GM21737 (cell line): ENCODE measurements around the gene ZNF418.
"Not testable (repeated sequence)": the region's sequence is repeated elsewhere in the genome, so short reads cannot be mapped to it uniquely, and the experiment has no call there.

ENCODE experiments used
- ATAC-seq: cut with Tn5 transposase; IDR thresholded peaks from one replicate; pipeline ENCODE4 v1.9.1; 2021; ENCODE audit warnings: mild to moderate bottlenecking, moderate library complexity; ENCODE audit not compliant: unreplicated experiment

The ZNF418 gene

DNA sequence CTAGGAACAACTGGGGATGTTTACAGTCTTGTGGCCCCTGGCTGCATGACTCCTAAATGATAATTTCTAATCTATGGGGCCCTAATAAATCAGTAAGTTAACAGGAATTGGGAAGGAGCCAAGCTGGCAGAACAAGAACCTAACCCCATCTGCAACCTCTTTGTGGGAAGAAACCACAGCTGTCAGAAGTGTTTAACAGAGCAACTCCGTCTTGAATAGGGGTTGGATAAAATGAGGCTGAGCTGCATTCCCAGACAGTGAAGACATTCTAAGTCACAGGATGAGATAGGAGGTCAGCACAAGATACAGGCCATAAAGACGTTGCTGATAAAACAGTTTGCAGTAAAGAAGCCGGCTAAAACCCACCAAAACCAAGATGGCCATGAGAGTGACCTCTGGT, 44.5 kb downstream of the ZNF418 start:
- not testable (repeated sequence) for ATAC-seq

DNA sequence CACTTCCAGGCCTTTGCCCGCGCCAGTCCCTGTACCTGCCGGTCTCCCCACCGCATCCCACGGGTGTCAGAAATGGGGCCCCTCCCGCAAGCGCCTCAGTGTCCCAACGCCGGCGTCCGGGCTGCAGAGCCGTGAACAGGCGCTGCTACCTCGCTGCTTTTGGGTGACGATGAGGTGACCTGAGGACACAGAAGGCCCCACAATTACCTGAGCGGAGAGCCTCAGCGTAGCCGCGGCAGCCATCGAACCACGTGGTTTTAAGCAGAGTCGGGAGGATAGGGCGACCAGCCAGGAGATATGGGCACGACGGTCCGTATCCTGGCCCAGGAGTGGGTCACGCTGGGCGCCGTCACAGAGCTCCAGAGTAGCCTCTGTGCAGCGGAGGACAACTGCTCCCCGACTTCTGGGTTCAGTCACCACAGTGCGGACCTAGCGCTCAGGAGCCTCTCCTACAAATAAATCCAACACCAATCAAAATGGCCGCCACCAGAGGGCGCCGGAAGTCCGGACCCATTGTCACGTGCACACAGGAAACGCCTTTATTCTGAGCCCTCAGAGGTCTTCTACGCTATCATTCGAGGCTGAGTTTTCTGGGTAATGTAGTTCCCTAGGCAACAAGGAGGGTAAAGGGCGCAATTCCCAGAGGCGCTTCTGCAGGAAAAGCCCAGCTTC, 46.5 kb downstream of the ZNF418 start, which contains the start of gene ZNF814:
TSS of gene ZNF814 (minus strand) at position 478 of the 672 bp plus-strand sequence. CDS start at position 243, 235 bp downstream.
- peak; percentile 72 for ATAC-seq

DNA sequence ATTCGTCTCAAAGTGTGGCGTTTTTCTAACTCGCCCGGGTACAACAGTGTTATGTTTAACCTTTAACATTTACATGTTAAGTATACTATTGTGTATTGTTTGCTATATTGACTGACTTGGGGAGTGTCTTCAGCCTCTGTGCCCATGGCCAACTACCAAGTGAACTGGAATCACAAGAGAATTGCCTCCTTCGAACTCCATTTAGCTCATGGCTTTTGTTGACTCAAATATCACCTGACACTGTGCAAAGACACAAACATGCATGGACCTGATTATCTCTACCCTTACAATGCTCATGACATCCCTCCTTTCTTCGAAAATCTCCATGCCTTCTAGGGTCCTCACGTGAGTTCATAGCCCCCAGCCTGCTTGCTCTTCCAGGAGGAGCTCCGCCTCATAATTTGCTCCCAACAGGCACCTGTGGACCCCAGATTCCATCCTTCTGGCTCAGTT, 47.1 kb downstream of the ZNF418 start:
- ATAC-seq = no peak

DNA sequence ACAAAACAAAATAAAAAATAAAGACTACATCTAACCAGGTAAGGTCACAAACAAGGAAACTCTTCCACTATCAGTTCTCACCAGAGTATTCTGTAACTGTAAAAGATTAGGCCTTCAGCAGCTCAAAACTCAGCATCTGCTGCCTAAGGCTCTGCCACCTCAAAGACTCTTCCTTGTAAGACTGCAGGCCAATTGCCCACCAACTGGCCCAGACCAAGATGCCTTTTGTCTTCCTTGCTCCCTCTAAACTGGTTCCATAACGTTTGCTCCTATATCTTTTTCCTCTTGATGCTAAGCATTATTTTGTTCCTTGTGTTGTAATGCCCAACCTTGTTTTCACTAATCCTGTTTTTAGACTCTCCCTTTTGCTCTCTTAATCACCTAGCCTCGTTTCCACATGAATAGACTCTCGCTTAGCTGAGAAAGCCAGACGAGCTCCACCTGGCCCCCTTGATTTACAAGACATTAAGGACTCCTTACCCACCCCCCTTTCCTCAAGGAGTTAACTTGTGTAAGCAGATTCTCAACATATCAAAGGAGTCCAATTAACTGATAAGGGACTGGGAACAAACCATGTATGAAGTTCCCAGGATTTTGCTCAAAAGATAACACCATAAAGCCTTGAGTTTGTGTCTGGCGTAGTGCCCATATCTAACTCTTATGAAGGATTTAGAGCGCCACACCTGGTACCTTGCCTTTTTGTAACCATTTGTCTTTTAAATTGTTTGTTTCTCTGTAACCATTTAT, 47.8 kb downstream of the ZNF418 start:
- ATAC-seq = no peak

DNA sequence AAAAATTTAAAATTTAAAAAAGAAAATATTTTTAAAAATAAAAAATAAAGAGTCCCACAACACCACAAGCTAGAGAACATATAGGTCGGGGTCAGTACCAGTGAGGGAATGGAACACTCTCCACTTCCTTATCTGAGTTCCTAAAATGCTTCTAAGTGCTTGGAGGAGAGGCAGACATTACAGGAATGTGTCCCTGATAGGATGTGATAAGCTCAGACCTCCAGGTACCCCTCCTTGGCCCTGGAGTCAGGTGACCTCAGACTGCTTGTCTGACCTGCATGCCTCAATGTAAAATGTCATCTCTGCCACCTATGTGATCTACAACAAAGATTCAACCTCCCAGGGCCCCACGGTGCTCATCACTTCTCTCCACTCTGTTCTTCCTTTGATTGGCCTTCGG, 49.2 kb downstream of the ZNF418 start:
- ATAC-seq = no peak

DNA sequence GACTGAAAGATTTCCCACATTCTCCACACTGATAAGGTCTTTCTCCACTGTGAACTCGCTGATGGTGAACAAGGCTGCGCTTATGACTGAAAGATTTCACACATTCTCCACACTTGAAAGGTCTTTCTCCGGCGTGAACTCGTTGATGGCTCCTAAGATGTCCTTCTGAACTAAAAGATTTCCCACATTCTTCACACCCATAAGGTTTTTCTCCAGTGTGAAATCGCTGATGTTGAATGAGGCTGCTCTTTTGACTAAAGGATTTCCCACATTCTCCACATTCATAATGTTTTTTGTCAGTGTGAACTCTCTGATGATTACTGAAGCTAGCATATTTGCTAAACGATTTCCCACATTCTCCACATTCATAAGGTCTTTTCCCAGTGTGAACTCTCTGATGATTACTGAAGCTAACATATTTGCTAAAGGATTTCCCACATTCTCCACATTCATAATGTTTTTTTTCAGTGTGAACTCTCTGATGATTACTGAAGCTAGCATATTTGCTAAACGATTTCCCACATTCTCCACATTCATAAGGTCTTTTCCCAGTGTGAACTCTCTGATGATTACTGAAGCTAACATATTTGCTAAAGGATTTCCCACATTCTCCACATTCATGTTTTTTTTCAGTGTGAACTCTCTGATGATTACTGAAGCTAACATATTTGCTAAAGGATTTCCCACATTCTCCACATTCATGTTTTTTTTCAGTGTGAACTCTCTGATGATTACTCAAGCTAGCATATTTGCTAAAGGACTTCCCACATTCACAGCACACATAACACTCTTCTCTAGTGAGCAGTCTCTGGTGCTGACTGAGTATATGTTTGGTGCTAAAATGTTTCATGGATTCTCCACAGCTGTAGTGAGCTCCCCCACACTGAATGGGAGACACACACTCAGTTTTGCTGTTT, 61.1 kb downstream of the ZNF418 start:
- ATAC-seq = not testable (repeated sequence)

DNA sequence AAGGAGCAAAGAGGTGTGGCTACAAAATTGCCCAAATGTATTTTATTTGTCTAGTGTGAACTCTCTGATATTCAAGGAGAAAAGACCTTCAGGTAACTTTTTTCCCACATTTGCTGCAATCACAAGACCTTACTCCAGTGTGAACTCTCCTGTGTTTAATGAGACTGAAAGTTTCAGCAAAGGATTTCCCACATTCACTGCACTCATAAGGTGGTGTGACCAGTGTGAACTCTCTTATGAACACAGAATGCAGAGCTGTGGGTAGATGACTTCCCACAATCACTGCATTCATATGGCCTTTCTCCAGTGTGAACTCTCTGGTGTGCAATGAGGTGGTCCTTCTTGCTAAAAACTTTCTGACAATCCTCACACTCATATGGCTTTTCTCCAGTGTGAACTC, 62.8 kb downstream of the ZNF418 start:
- ATAC-seq = no peak
